Measurements from ENCODE around the gene NDUFA9. TPM values are rescaled to one million over a fixed set of nuclear protein-coding genes. Genes with fewer than 3 reads are reported as not detected.

The NDUFA9 gene
- total RNA-seq, 1 donor from 2014 or later = 338 TPM

- no peak for DNase-seq
- TF ChIP-seq CTCF (IDR thresholded peaks at IDR 0.05; ENCODE audit: borderline replicate concordance) = no peak
- H3K27ac ChIP-seq (replicated peaks) = no peak overlapping the region
- H3K36me3 ChIP-seq = peaks cover 31% of the 10 kb centered on the region
- intact Hi-C loops (cut with micrococcal nuclease) = no loop called here
- no peaks in the 10 kb centered on the region for H3K9me3 ChIP-seq (replicated peaks)
- H3K4me1 ChIP-seq = no peaks in the 10 kb centered on the region
- H3K27me3 ChIP-seq (ENCODE audit: low read depth) = no peaks in the 10 kb centered on the region
- H3K4me3 ChIP-seq = no peak overlapping the region
These were observed 30.8 kb downstream of the NDUFA9 start for GRCh38 chr12:4679711-4680110.

GRCh38 chr12:4681732-4682131 lies 32.8 kb downstream of the NDUFA9 start:
- H3K27me3 ChIP-seq (ENCODE audit: low read depth) = no peaks in the 10 kb centered on the region
- no peak for TF ChIP-seq CTCF (IDR thresholded peaks at IDR 0.05; ENCODE audit: borderline replicate concordance)
- H3K9me3 ChIP-seq (replicated peaks) = no peaks in the 10 kb centered on the region
- no peak for DNase-seq
- no peak overlapping the region for H3K4me3 ChIP-seq
- intact Hi-C loops (cut with micrococcal nuclease) = no loop called here
- no peak overlapping the region for H3K27ac ChIP-seq (replicated peaks)
- peaks cover 51% of the 10 kb centered on the region for H3K36me3 ChIP-seq
- no peaks in the 10 kb centered on the region for H3K4me1 ChIP-seq

- H3K27ac ChIP-seq (replicated peaks) = no peak overlapping the region
- no peaks in the 10 kb centered on the region for H3K9me3 ChIP-seq (replicated peaks)
- DNase-seq = no peak
- no peak overlapping the region for H3K4me3 ChIP-seq
- TF ChIP-seq CTCF (IDR thresholded peaks at IDR 0.05; ENCODE audit: borderline replicate concordance) = peak; percentile 7
- H3K36me3 ChIP-seq = peaks cover 79% of the 10 kb centered on the region
- intact Hi-C loops (cut with micrococcal nuclease) = no loop called here
- no peaks in the 10 kb centered on the region for H3K27me3 ChIP-seq (ENCODE audit: low read depth)
- H3K4me1 ChIP-seq = no peaks in the 10 kb centered on the region
These were observed 36.4 kb downstream of the NDUFA9 start for GRCh38 chr12:4685317-4685716.

DNA sequence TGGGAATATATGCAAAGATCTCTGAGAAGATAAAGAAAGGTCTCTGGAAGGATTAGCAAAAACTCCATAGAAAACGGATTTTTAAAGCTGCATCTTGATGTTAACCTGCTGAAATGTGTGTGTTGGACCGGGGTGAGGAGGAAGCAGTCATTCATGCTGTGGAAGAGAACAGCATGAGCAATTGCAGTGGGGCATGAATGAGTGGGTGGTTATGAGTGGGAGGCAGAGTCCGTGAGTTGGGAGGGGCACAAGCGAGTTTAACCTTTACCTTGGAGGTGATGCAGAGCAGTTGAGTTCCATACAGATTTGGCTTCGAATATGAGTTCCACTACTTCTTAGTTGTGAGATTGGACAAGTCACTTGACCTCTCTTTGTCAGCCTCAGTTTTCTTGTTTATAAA lies 41.8 kb downstream of the NDUFA9 start:
- intact Hi-C loops (cut with micrococcal nuclease) = no loop called here
- H3K27ac ChIP-seq (replicated peaks) = no peak overlapping the region
- H3K27me3 ChIP-seq (ENCODE audit: low read depth) = no peaks in the 10 kb centered on the region
- no peaks in the 10 kb centered on the region for H3K4me1 ChIP-seq
- TF ChIP-seq CTCF (IDR thresholded peaks at IDR 0.05; ENCODE audit: borderline replicate concordance) = no peak
- H3K4me3 ChIP-seq = no peak overlapping the region
- no peaks in the 10 kb centered on the region for H3K9me3 ChIP-seq (replicated peaks)
- peaks cover 38% of the 10 kb centered on the region for H3K36me3 ChIP-seq
- no peak for DNase-seq

Other genes starting within 250 kb of the NDUFA9 start
- not detected for gene FGF6, start 203.3 kb upstream of the NDUFA9 start, total RNA-seq
- 1.2 TPM for gene RAD51AP1, start 110.2 kb upstream of the NDUFA9 start, total RNA-seq
- 28.6 TPM for gene DYRK4, start 86.9 kb upstream of the NDUFA9 start, total RNA-seq
- gene AKAP3, start 63 bp upstream of the NDUFA9 start, total RNA-seq = 2.7 TPM
- gene GALNT8, start 71.3 kb downstream of the NDUFA9 start, total RNA-seq = 1.5 TPM